Thoracic aorta (tissue), 2 donors: Measurements from ENCODE around the gene DOCK3. TPM values are rescaled to one million over a fixed set of nuclear protein-coding genes. Genes with fewer than 3 reads are reported as not detected.

Experiments
- ATAC-seq: fragments of 150-250 bp; one replicate; pipeline ENCODE4 v1.8.0; 2017; ENCODE audit warnings: low read depth; ENCODE audit not compliant: insufficient number of reproducible peaks, low FRiP score
- DNase-seq: peaks from one replicate; pipeline ENCODE4 v3.0.0-alpha.2; 2020; ENCODE audit warnings: low spot score
- H3K27ac ChIP-seq, 2 donors: fragments of 200-600 bp; sonication (generic); 1 replicate in 1 of 2; 2 replicates in 1 of 2; pipeline ENCODE4 v1.5.1; 2016; ENCODE audit warnings: mild to moderate bottlenecking in 2 of 2, moderate library complexity in 2 of 2
- H3K27me3 ChIP-seq: fragments of 200-600 bp; sonication (generic); replicated peaks from 2 replicates; pipeline ENCODE4 v1.6.0; 2016; ENCODE audit warnings: mild to moderate bottlenecking; ENCODE audit not compliant: insufficient read depth
- H3K36me3 ChIP-seq: fragments of 200-600 bp; sonication (generic); one replicate; pipeline ENCODE4 v1.5.1; 2016
- H3K4me1 ChIP-seq, 2 donors: fragments of 200-600 bp; sonication (generic); 1 replicate in 1 of 2; 2 replicates in 1 of 2; pipeline versions ENCODE4 v1.5.1 to v1.6.0; 2016; ENCODE audit warnings: low read depth in 2 of 2, mild to moderate bottlenecking in 1 of 2; ENCODE audit not compliant: control insufficient read depth in 1 of 2
- H3K4me3 ChIP-seq: fragments of 200-600 bp; sonication (generic); 2 replicates; pipeline ENCODE4 v1.5.1; 2016; ENCODE audit warnings: mild to moderate bottlenecking
- H3K9me3 ChIP-seq: fragments of 200-600 bp; sonication (generic); 2 replicates; pipeline ENCODE4 v1.5.1; 2016
- total RNA-seq, 2 donors: library from RNA; depleted of rRNA; stranded (reverse); fragments of >200 nt; gene quantifications; one replicate each; pipeline versions ENCODE4 v1.1.0 to v1.2.3, GENCODE V29; 2016
- TF ChIP-seq, protein P1 (sequence below): fragments of 200-600 bp; sonication (generic); IDR thresholded peaks from one replicate; pipeline ENCODE4 v1.5.1; 2019; ENCODE audit warnings: antibody characterized with exemption

DOCK3 gene
- total RNA-seq, 2 donors from 2014 or later, result 0.14 to 0.71 TPM

GRCh38 chr3:50994537-50994936, 319.8 kb downstream of the DOCK3 start:
- ATAC-seq, result no peak
- DNase-seq, result no peak
- Histone ChIP-seq H3K4me1 (no peaks in the 10 kb centered on the region), H3K27me3 (no peaks in the 10 kb centered on the region), H3K27ac (no peak overlapping the region), H3K36me3 (no peaks in the 10 kb centered on the region), H3K9me3 (peaks cover 9% of the 10 kb centered on the region), H3K4me3 (no peak overlapping the region)
- TF ChIP-seq, protein P1, sequence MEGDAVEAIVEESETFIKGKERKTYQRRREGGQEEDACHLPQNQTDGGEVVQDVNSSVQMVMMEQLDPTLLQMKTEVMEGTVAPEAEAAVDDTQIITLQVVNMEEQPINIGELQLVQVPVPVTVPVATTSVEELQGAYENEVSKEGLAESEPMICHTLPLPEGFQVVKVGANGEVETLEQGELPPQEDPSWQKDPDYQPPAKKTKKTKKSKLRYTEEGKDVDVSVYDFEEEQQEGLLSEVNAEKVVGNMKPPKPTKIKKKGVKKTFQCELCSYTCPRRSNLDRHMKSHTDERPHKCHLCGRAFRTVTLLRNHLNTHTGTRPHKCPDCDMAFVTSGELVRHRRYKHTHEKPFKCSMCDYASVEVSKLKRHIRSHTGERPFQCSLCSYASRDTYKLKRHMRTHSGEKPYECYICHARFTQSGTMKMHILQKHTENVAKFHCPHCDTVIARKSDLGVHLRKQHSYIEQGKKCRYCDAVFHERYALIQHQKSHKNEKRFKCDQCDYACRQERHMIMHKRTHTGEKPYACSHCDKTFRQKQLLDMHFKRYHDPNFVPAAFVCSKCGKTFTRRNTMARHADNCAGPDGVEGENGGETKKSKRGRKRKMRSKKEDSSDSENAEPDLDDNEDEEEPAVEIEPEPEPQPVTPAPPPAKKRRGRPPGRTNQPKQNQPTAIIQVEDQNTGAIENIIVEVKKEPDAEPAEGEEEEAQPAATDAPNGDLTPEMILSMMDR, result no peak

DNA sequence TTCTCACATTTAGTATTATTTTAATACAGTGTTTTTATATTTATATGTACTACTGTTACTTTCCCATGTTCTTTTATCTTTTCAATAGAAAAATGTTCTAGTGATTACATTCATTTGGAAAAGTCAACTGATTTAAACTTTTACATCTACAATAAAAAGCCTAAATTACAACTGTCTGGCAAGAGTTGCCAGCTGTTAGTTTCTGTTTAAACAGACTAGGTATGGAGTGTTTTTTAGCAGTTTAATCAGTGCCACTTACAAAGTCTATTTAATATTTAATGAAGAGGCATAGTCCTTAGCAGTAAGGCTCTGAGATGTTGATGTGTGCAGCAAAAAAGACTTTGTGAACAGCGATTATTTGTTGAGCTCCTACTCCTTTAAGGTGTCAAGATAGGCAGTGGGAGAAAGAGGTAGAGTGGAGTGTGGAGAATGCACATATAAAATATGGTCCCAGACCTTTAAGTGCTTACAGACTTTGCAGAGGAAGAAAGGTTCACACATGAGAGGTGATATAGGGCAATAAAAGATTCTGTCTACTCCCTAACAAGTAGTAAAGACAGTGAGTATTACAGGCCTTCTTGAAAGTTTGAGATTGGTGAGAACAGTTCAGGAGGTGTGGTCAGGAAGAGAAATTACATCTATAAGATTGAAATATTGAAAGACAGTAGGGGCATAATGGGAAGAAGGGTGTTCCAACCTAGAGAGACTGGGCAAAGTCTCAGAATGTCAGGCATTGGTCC, 320.5 kb downstream of the DOCK3 start:
- TF ChIP-seq, protein P1, result no peak

GRCh38 chr3:51002495-51002894, 327.8 kb downstream of the DOCK3 start:
- H3K4me3 ChIP-seq, result no peak overlapping the region
- H3K27me3 ChIP-seq, result no peaks in the 10 kb centered on the region
- no peaks in the 10 kb centered on the region for H3K9me3 ChIP-seq
- TF ChIP-seq, protein P1, result no peak
- DNase-seq (no peak), ATAC-seq (no peak)
- no peak overlapping the region for H3K27ac ChIP-seq
- H3K4me1 ChIP-seq, result no peaks in the 10 kb centered on the region
- H3K36me3 ChIP-seq, result no peaks in the 10 kb centered on the region

More for the DNA sequence above, 320.5 kb downstream of the DOCK3 start:
- Histone ChIP-seq H3K36me3 (no peaks in the 10 kb centered on the region), H3K9me3 (peaks cover 9% of the 10 kb centered on the region), H3K4me3 (no peak overlapping the region), H3K27ac (no peak overlapping the region), H3K4me1 (no peaks in the 10 kb centered on the region), H3K27me3 (no peaks in the 10 kb centered on the region)
- DNase-seq (no peak), ATAC-seq (no peak)

DNA sequence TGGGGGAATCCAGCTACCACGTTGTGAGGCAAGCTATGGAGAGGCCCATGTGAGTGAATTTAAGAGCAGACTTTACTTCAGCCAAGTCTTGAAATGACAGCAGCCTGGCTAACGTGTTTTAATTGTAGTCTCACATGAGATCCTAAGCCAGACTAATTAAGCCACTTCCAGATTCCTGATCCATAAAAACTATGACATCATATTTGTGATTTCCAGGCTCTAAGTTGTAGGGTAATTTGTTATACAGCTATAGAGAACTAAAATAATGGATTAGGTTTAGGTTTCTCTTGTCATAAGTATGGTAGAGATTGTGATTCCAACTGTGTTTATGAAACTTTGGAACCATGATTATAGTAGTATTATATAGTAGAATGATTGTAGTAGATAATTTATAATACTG, 329.5 kb downstream of the DOCK3 start:
- no peak overlapping the region for H3K4me3 ChIP-seq
- DNase-seq, result no peak
- H3K4me1 ChIP-seq, result no peaks in the 10 kb centered on the region
- no peaks in the 10 kb centered on the region for H3K36me3 ChIP-seq
- H3K27me3 ChIP-seq, result no peaks in the 10 kb centered on the region
- no peak overlapping the region for H3K27ac ChIP-seq
- TF ChIP-seq, protein P1, result no peak
- ATAC-seq, result no peak
- H3K9me3 ChIP-seq, result no peaks in the 10 kb centered on the region

DNA sequence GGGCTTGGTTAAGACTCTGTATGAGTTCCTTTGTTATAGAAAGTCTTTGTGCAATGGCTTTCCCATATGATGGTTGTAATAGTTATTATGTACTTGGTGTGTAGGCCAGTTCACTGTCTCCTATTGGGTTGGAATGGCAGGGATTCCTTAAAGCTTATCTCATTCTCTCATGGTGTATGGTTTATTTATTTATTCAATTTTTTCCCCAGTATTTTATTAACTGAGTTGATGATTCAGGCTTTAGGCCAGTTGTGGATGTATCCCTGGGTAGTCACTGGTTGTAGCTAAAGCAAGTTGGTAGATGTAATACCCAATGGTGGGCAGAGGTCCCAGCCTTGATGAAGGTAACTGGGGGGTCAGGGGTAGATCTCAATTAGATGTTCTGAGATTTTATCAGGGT, 349.4 kb downstream of the DOCK3 start:
- DNase-seq, result no peak
- Histone ChIP-seq H3K4me3 (no peak overlapping the region), H3K9me3 (no peaks in the 10 kb centered on the region), H3K36me3 (no peaks in the 10 kb centered on the region), H3K27ac (no peak overlapping the region), H3K4me1 (no peaks in the 10 kb centered on the region), H3K27me3 (no peaks in the 10 kb centered on the region)
- TF ChIP-seq, protein P1, result no peak
- no peak for ATAC-seq
